HepG2 (cell line): ENCODE results near the gene LLGL2. TPM values are rescaled to one million over a fixed set of nuclear protein-coding genes. Genes with fewer than 3 reads are reported as not detected.

ENCODE experiments used
- ARID2 ChIP-seq: sonication (generic); formaldehyde crosslinking; IDR thresholded peaks from 2 replicates; pipeline ENCODE4 v1.8.1; 2022; ENCODE audit warnings: mild to moderate bottlenecking, missing genetic modification reagents, borderline replicate concordance
- ATRX ChIP-seq: sonication (generic); formaldehyde crosslinking; IDR thresholded peaks from 2 replicates; pipeline ENCODE4 v1.4.0; 2020; ENCODE audit warnings: missing genetic modification reagents, borderline replicate concordance
- FOSL2 ChIP-seq: sonication (generic); formaldehyde crosslinking; IDR thresholded peaks from 2 replicates; pipeline ENCODE4 v1.4.0; 2020; ENCODE audit warnings: missing genetic modification reagents
- HOXA7 ChIP-seq: sonication (generic); formaldehyde crosslinking; IDR thresholded peaks from 2 replicates; pipeline ENCODE4 v1.8.1; 2022; ENCODE audit warnings: mild to moderate bottlenecking, missing genetic modification reagents, moderate library complexity
- KLF15 ChIP-seq: sonication (generic); formaldehyde crosslinking; IDR thresholded peaks from 2 replicates; pipeline ENCODE4 v1.8.1; 2023; ENCODE audit warnings: borderline replicate concordance, mild to moderate bottlenecking, inconsistent platforms, missing genetic modification reagents, mixed read lengths
- NR2F6 ChIP-seq, 2 experiments: IDR thresholded peaks; 2 replicates each; pipeline ENCODE4 v1.6.1; 2016; ENCODE audit warnings: antibody characterized with exemption in 1 of 2, mild to moderate bottlenecking in 1 of 2
- PCBP2 ChIP-seq: fragments of 200-400 bp; formaldehyde crosslinking; optimal IDR thresholded peaks from 2 replicates; pipeline ENCODE3; 2018; ENCODE audit warnings: low read length, low read depth; ENCODE audit not compliant: poor library complexity, severe bottlenecking
- STAT5B ChIP-seq: sonication (generic); formaldehyde crosslinking; IDR thresholded peaks from 2 replicates; pipeline ENCODE4 v1.4.0; 2020; ENCODE audit warnings: missing genetic modification reagents
- THYN1 ChIP-seq: sonication (generic); formaldehyde crosslinking; IDR thresholded peaks from 2 replicates; pipeline ENCODE4 v1.8.1; 2023; ENCODE audit warnings: low read depth, mild to moderate bottlenecking, moderate library complexity, missing genetic modification reagents, borderline replicate concordance
- TP53 ChIP-seq: sonication (generic); formaldehyde crosslinking; conservative IDR thresholded peaks from 2 replicates; pipeline ENCODE4 v1.4.0; 2020; ENCODE audit warnings: missing genetic modification reagents
- YEATS2 ChIP-seq: sonication (generic); formaldehyde crosslinking; IDR thresholded peaks from 2 replicates; pipeline ENCODE4 v1.4.0; 2020; ENCODE audit warnings: missing genetic modification reagents, borderline replicate concordance
- ZNF124 ChIP-seq: sonication (generic); formaldehyde crosslinking; IDR thresholded peaks from 2 replicates; pipeline ENCODE4 v1.4.0; 2020; ENCODE audit warnings: missing genetic modification reagents
- ZNF34 ChIP-seq: sonication (generic); formaldehyde crosslinking; IDR thresholded peaks from 2 replicates; pipeline ENCODE4 v1.4.0; 2020; ENCODE audit warnings: mild to moderate bottlenecking, missing genetic modification reagents, borderline replicate concordance
- ZNF530 ChIP-seq: sonication (generic); formaldehyde crosslinking; IDR thresholded peaks from 2 replicates; pipeline ENCODE4 v1.5.0; 2020; ENCODE audit warnings: low read depth, mild to moderate bottlenecking, missing genetic modification reagents
- ZNF891 ChIP-seq: sonication (generic); formaldehyde crosslinking; IDR thresholded peaks from 2 replicates; pipeline ENCODE4 v1.5.0; 2020; ENCODE audit warnings: mild to moderate bottlenecking, missing genetic modification reagents
- polyA plus RNA-seq, 8 experiments: library from polyadenylated mRNA; depleted of rRNA in 3 of 8; stranded (reverse) in 7 of 8; unstranded in 1 of 8; fragments of >200 nt; fragmentation: Illumina TruSeq in 4 of 8; extraction: Trizol in 4 of 8; gene quantifications; 2 replicates each; pipeline versions ENCODE4 v1.2.1 to v1.2.3, GENCODE V29; 2011 to 2016; ENCODE audit warnings: low read depth in 4 of 8, missing spikeins in 1 of 8, mixed read lengths in 1 of 8; ENCODE audit not compliant: insufficient read depth in 1 of 8
- total RNA-seq, 5 experiments: library from RNA; depleted of rRNA; stranded (reverse); fragments of >200 nt; fragmentation: Illumina TruSeq; extraction: Trizol; gene quantifications; 2 replicates each; pipeline ENCODE4 v1.2.3, GENCODE V29; 2016; ENCODE audit warnings: low read depth in 1 of 5
- TF ChIP-seq, protein P1 (sequence below): sonication (generic); formaldehyde crosslinking; IDR thresholded peaks from 2 replicates; pipeline ENCODE4 v1.9.0; 2021; ENCODE audit warnings: missing genetic modification reagents, mild to moderate bottlenecking, borderline replicate concordance
- TF ChIP-seq, protein P2 (sequence below): sonication (generic); formaldehyde crosslinking; IDR thresholded peaks from 2 replicates; pipeline ENCODE4 v1.4.0; 2020; ENCODE audit warnings: missing genetic modification reagents
- TF ChIP-seq, protein P3 (sequence below): sonication (generic); formaldehyde crosslinking; IDR thresholded peaks from 2 replicates; pipeline ENCODE4 v1.5.1; 2020; ENCODE audit warnings: missing genetic modification reagents, mild to moderate bottlenecking, borderline replicate concordance
- TF ChIP-seq, protein P4 (sequence below): sonication (generic); formaldehyde crosslinking; IDR thresholded peaks from 2 replicates; pipeline ENCODE4 v1.4.0; 2020; ENCODE audit warnings: missing genetic modification reagents
- TF ChIP-seq, protein P5 (sequence below): sonication (generic); formaldehyde crosslinking; IDR thresholded peaks from 2 replicates; pipeline ENCODE4 v1.8.1; 2023; ENCODE audit warnings: missing genetic modification reagents, mild to moderate bottlenecking, borderline replicate concordance

LLGL2 gene
- total and polyA plus RNA-seq, 2 of the 13 experiments (the other 11 are each of a cell fraction or from before 2014, with no cell fraction given) = 83.0 to 86.7 TPM

DNA sequence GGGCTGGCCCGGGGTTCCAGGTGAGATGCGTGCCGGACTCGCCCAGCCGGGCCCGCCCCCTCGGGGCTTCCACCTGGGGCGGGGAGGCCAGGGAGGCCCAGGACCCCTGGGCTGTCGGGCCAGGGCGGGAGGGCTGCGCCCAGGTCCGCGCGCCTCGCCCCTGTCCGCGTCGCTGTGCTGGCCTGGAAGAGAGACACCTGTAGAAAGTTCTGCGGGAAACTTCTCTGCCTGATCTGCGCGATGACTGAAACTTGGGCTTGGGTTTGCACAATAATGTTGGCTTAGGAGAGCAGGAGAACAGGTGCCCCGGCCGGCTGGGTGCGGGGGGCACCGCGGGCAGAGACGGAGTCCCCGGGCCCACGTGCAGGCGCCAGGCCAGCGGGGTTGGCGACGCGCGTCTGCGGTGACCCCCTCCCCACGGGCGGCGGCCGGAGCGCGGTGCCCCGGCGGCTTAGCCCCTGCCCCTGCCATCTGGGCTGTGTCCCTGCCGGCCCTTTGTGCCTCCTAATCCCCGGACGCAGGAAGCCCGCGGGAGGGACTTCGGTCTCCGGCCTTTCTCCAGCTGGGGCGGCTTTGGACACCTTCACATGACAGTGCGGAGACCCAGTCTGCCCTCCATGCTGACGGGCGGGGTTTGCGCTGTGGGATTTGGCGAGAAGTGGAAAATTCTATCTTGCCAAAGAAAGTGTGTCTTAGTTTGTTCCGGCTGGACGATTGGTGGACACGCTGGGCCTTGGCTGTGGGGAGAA, 483 bp downstream of the LLGL2 start (continued):
- TF ChIP-seq HOXA7 (CRISPR knock-in tag) = no peak
- no peak for TF ChIP-seq ZNF34 (CRISPR knock-in tag)
- no peak for TF ChIP-seq PCBP2
- no peak for TF ChIP-seq ZNF530 (CRISPR knock-in tag)
- TF ChIP-seq NR2F6 (IDR thresholded peaks at IDR 0.05) = no peak
- no peak for TF ChIP-seq NR2F6 (CRISPR knock-in tag; IDR thresholded peaks at IDR 0.05)
- TF ChIP-seq, protein P1, sequence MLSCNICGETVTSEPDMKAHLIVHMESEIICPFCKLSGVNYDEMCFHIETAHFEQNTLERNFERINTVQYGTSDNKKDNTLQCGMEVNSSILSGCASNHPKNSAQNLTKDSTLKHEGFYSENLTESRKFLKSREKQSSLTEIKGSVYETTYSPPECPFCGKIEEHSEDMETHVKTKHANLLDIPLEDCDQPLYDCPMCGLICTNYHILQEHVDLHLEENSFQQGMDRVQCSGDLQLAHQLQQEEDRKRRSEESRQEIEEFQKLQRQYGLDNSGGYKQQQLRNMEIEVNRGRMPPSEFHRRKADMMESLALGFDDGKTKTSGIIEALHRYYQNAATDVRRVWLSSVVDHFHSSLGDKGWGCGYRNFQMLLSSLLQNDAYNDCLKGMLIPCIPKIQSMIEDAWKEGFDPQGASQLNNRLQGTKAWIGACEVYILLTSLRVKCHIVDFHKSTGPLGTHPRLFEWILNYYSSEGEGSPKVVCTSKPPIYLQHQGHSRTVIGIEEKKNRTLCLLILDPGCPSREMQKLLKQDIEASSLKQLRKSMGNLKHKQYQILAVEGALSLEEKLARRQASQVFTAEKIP = no peak
- TF ChIP-seq ZNF891 (CRISPR knock-in tag) = peak; percentile 53; the same call in 1 of the 2 replicates
- no peak for TF ChIP-seq ATRX
- TF ChIP-seq, protein P2, sequence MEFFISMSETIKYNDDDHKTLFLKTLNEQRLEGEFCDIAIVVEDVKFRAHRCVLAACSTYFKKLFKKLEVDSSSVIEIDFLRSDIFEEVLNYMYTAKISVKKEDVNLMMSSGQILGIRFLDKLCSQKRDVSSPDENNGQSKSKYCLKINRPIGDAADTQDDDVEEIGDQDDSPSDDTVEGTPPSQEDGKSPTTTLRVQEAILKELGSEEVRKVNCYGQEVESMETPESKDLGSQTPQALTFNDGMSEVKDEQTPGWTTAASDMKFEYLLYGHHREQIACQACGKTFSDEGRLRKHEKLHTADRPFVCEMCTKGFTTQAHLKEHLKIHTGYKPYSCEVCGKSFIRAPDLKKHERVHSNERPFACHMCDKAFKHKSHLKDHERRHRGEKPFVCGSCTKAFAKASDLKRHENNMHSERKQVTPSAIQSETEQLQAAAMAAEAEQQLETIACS (CRISPR knock-in tag) = no peak; the same call in 1 of the 2 replicates
- no peak for TF ChIP-seq THYN1 (CRISPR knock-in tag)
- TF ChIP-seq ARID2 (CRISPR knock-in tag) = 0 out of 2 replicates have a peak, but pooled peaks have one; percentile 59
- TF ChIP-seq KLF15 = no peak
- TF ChIP-seq, protein P3, sequence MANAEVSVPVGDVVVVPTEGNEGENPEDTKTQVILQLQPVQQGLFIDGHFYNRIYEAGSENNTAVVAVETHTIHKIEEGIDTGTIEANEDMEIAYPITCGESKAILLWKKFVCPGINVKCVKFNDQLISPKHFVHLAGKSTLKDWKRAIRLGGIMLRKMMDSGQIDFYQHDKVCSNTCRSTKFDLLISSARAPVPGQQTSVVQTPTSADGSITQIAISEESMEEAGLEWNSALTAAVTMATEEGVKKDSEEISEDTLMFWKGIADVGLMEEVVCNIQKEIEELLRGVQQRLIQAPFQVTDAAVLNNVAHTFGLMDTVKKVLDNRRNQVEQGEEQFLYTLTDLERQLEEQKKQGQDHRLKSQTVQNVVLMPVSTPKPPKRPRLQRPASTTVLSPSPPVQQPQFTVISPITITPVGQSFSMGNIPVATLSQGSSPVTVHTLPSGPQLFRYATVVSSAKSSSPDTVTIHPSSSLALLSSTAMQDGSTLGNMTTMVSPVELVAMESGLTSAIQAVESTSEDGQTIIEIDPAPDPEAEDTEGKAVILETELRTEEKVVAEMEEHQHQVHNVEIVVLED (CRISPR knock-in tag) = no peak
- TF ChIP-seq YEATS2 (CRISPR knock-in tag) = no peak
- TF ChIP-seq, protein P4, sequence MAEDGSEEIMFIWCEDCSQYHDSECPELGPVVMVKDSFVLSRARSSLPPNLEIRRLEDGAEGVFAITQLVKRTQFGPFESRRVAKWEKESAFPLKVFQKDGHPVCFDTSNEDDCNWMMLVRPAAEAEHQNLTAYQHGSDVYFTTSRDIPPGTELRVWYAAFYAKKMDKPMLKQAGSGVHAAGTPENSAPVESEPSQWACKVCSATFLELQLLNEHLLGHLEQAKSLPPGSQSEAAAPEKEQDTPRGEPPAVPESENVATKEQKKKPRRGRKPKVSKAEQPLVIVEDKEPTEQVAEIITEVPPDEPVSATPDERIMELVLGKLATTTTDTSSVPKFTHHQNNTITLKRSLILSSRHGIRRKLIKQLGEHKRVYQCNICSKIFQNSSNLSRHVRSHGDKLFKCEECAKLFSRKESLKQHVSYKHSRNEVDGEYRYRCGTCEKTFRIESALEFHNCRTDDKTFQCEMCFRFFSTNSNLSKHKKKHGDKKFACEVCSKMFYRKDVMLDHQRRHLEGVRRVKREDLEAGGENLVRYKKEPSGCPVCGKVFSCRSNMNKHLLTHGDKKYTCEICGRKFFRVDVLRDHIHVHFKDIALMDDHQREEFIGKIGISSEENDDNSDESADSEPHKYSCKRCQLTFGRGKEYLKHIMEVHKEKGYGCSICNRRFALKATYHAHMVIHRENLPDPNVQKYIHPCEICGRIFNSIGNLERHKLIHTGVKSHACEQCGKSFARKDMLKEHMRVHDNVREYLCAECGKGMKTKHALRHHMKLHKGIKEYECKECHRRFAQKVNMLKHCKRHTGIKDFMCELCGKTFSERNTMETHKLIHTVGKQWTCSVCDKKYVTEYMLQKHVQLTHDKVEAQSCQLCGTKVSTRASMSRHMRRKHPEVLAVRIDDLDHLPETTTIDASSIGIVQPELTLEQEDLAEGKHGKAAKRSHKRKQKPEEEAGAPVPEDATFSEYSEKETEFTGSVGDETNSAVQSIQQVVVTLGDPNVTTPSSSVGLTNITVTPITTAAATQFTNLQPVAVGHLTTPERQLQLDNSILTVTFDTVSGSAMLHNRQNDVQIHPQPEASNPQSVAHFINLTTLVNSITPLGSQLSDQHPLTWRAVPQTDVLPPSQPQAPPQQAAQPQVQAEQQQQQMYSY (CRISPR knock-in tag) = peak; percentile 31; the same call in 1 of the 2 replicates
- no peak for TF ChIP-seq TP53 (CRISPR knock-in tag)
- TF ChIP-seq FOSL2 (CRISPR knock-in tag) = no peak
- 0 out of 2 replicates have a peak, but pooled peaks have one; percentile 49 for TF ChIP-seq ZNF124 (CRISPR knock-in tag)
- TF ChIP-seq, protein P5, sequence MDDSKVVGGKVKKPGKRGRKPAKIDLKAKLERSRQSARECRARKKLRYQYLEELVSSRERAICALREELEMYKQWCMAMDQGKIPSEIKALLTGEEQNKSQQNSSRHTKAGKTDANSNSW (CRISPR knock-in tag) = no peak
- TF ChIP-seq STAT5B (CRISPR knock-in tag) = no peak
